Ovary (tissue), 9 donors: ENCODE data around the gene NFIA. TPM values are rescaled to one million over a fixed set of nuclear protein-coding genes. Genes with fewer than 3 reads are reported as not detected.
A peak's percentile ranks its signal among the peaks of the same experiment; 100 is the strongest.

Source experiments
- DNase-seq, 5 donors: peaks; one replicate each; pipeline ENCODE4 v3.0.0-alpha.2; 2019 to 2020
- H3K27ac ChIP-seq, 2 donors: fragments of 200-600 bp; one replicate each; pipeline versions ENCODE4 v1.5.1 to v1.8.0; 2019 to 2022
- H3K27me3 ChIP-seq: fragments of 200-600 bp; one replicate; pipeline ENCODE4 v1.8.0; 2022
- H3K36me3 ChIP-seq: fragments of 200-600 bp; sonication (generic); one replicate; pipeline ENCODE4 v1.5.1; 2019
- H3K4me1 ChIP-seq: one replicate; pipeline ENCODE4 v1.8.1; 2013; ENCODE audit warnings: mild to moderate bottlenecking, moderate library complexity; ENCODE audit not compliant: insufficient read depth
- H3K4me3 ChIP-seq: fragments of 200-600 bp; sonication (generic); one replicate; pipeline ENCODE4 v1.5.1; 2017
- H3K9me3 ChIP-seq, 2 donors: fragments of 200-600 bp in 1 of 2; sonication (generic) in 1 of 2; one replicate each; pipeline versions ENCODE4 v1.5.1 to v1.8.1; 2013 to 2019; ENCODE audit warnings: mild to moderate bottlenecking in 1 of 2, moderate library complexity in 1 of 2
- CTCF ChIP-seq, 3 donors: fragments of 450-650 bp in 2 of 3; fragments of 200-600 bp in 1 of 3; IDR thresholded peaks; one replicate each; pipeline versions ENCODE4 v1.5.1 to v1.8.0; 2016 to 2022; ENCODE audit warnings: antibody characterized with exemption in 3 of 3, mild to moderate bottlenecking in 1 of 3
- EP300 ChIP-seq: sonication (generic); formaldehyde crosslinking; IDR thresholded peaks from one replicate; pipeline ENCODE4 v1.6.1; 2017; ENCODE audit warnings: antibody characterized with exemption
- POLR2A ChIP-seq: fragments of 450-650 bp; IDR thresholded peaks from one replicate; pipeline ENCODE4 v1.6.1; 2017; ENCODE audit warnings: antibody characterized with exemption, mild to moderate bottlenecking, moderate library complexity
- WGBS, 3 donors: extraction: QIAGEN DNeasy Blood & Tissue Kit in 1 of 3; methylation state at CpG; one replicate each; pipeline versions ENCODE4 v1.1.5 to v1.1.7; 2013 to 2017; 5-methylcytosine and 5-hydroxymethylcytosine counted together
- intact Hi-C, 4 donors: fragments of 100-400 bp; cut with DNase I; formaldehyde crosslinking; loops; one replicate each; pipeline versions ENCODE4 v1.11.0 to v1.15.1; 2022 to 2023
- polyA plus RNA-seq, 2 donors: library from polyadenylated mRNA; stranded (reverse); fragments of 200-250 nt in 1 of 2; fragments of 350-450 nt in 1 of 2; fragmentation: Illumina TruSeq in 1 of 2; extraction: RNeasy Lipid Tissue Mini Kit (QIAGEN cat#74804) in 1 of 2; gene quantifications; one replicate each; pipeline ENCODE4 v1.2.3, GENCODE V29; 2013 to 2014
- total RNA-seq, 7 donors: library from RNA; depleted of rRNA in 2 of 7; stranded (reverse); fragments of >200 nt in 2 of 7; fragmentation: NEBNext Ultra II Directional in 3 of 7; extraction: Animal tissue kit (Norgen Biotek cat#: 25700) in 3 of 7; gene quantifications; one replicate each; pipeline versions ENCODE4 v1.1.0 to v1.2.4, GENCODE V29; 2016 to 2023
- donor health status: DM: no; HTN: no; CAD: no; lungs with moderate emphysema.
- donor health status: DM: no; HTN: no; CAD: no.
- donor health status: Bipolar disorder and iron deficiency.
- donor health status: DM: yes; HTN: yes; CAD: no.
- donor health status: DM: no; HTN: no; CAD: no.
- donor health status: DM: yes; HTN: yes; CAD: no.

NFIA gene
- total and polyA plus RNA-seq, 9 donors = 11.8 to 115 (median 80.9) TPM

DNA sequence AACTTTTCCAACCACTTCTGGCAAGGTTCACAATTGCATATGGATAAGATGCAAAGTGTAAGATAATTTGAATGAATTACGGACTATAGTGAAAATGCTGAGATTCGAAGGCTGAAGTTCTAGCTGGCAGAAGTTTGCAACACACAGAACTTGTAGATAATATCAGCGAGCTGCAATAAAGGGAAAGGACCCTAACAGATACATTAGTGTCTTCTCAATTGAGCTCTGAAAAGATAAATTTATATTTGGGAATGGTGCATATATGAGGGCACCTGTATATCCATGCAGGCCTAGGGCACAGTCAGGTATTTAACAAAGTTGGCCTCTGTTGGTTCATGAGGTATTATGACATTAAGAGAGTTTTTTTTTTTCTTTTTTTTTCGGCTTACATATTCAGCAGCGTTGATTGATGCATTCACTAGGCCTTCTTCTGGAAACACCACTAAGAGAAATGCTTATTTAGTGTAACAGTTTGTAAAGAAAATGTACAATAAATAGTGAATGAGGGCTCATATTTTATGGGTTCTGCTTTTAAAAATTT, 2.2 kb downstream of the NFIA start:
- Histone ChIP-seq H3K4me3 (peak overlapping the region; percentile 71), H3K36me3 (no peaks in the 10 kb centered on the region), H3K27me3 (no peaks in the 10 kb centered on the region), H3K9me3 (no peaks in the 10 kb centered on the region), H3K27ac (no peak overlapping the region), H3K4me1 (peaks cover 4% of the 10 kb centered on the region)
- DNase-seq = no peak
- no peak for TF ChIP-seq CTCF (IDR thresholded peaks at IDR 0.05)
- TF ChIP-seq POLR2A = no peak
- TF ChIP-seq EP300 = no peak
- WGBS, 3 donors = 36 to 54% (median 45%) methylated on average over 5 of the region's 5 CpGs
- intact Hi-C loops = loop anchor here in 3 of 4 donors (5.0 to 10.0 kb wide), 2 partner anchors 98 to 100 kb away; no protein-coding TSS in a partner anchor

GRCh38 chr1:61085206-61085982, 3.0 kb downstream of the NFIA start:
- Histone ChIP-seq H3K9me3 (no peaks in the 10 kb centered on the region), H3K27me3 (no peaks in the 10 kb centered on the region), H3K27ac (no peak overlapping the region), H3K4me3 (no peak overlapping the region), H3K4me1 (peaks cover 2% of the 10 kb centered on the region), H3K36me3 (no peaks in the 10 kb centered on the region)
- DNase-seq = no peak
- intact Hi-C loops = loop anchor here in 2 of 4 donors (10.0 kb wide), 1 partner anchor 99 kb away; no protein-coding TSS in a partner anchor
- TF ChIP-seq POLR2A = no peak
- TF ChIP-seq EP300 = no peak
- no peak for TF ChIP-seq CTCF (IDR thresholded peaks at IDR 0.05)
- 51 to 78% (median 68%) methylated on average over 3 of the region's 3 CpGs for WGBS, 3 donors

DNA sequence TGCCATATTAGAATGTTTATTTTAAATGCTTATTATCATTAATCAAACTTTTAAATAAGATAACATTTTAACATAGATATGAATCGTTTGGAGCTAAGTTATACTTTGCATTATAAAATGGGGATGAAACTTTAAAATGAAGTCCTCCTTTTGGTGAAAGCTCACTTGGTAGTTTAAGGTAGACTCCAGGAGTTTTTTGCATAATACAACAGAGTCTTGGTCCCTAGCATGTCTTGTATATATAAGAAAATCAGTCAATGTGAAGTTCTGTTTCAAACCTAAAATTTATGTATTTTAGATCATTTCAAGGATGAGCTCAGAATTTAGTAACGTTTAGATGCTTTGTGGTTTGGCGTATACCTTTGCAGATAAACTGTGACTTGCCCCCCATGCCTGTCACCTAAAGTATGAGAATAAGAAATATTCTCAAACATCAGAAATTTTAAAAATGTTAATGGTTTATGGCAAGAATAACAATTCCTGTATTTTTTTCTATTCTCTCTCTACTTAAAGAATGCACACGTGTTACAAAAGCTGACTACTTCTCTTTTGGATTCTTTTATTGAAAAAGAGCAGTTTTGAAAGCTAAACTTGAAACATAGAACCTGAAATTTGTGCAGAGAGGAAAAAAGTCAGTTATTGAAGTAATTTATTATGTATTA, 3.8 kb downstream of the NFIA start:
- 52 to 69% (median 61%) methylated on average over 4 of the region's 4 CpGs for WGBS, 3 donors
- Histone ChIP-seq H3K27ac (no peak overlapping the region), H3K4me3 (no peak overlapping the region), H3K4me1 (no peaks in the 10 kb centered on the region), H3K9me3 (no peaks in the 10 kb centered on the region), H3K36me3 (no peaks in the 10 kb centered on the region), H3K27me3 (no peaks in the 10 kb centered on the region)
- DNase-seq = no peak
- intact Hi-C loops = loop anchor here in 2 of 4 donors (10.0 kb wide), 1 partner anchor 99 kb away; no protein-coding TSS in a partner anchor
- no peak for TF ChIP-seq EP300
- no peak for TF ChIP-seq POLR2A
- TF ChIP-seq CTCF (IDR thresholded peaks at IDR 0.05) = no peak

DNA sequence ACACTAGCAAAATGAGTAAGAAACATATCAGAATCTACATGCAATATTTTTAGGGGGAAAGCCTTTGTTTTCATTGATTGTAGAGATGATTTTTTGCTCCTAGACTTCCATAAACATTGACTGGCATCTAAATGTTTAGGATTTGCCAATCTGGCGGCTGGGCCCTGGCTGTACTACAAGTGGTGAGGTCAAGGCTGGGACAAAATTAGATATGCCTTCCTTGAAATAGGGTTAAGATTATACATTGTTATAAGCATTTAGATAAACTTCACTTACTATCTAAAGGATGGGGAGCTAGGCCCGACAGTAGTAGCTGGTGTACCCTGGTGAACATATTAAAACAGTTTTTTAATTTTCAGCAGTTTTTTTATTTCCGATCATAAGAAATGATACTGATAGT, 5.2 kb downstream of the NFIA start:
- Histone ChIP-seq H3K27ac (no peak overlapping the region), H3K4me1 (no peaks in the 10 kb centered on the region), H3K4me3 (no peak overlapping the region), H3K9me3 (no peaks in the 10 kb centered on the region), H3K36me3 (no peaks in the 10 kb centered on the region), H3K27me3 (no peaks in the 10 kb centered on the region)
- no peak for DNase-seq
- TF ChIP-seq CTCF (IDR thresholded peaks at IDR 0.05) (no peak), EP300 (no peak)
- intact Hi-C loops = loop anchor here in 2 of 4 donors (10.0 kb wide), 1 partner anchor 97 kb away; no protein-coding TSS in a partner anchor
- 64 to 72% (median 65%) methylated on average over 3 of the region's 3 CpGs for WGBS, 3 donors
